CD4-positive, CD25-positive, alpha-beta regulatory T cell (primary cell): ENCODE data around the gene OR51A4. TPM values are rescaled to one million over a fixed set of nuclear protein-coding genes. Genes with fewer than 3 reads are reported as not detected.

Source experiments
- ATAC-seq, 2 donors: fragments of 150-1000 bp; cut with Tn5 transposase; one replicate each; pipeline ENCODE4 v1.10.0; 2021; ENCODE audit warnings: low read depth in 2 of 2, moderate number of reproducible peaks in 2 of 2, moderate library complexity in 1 of 2
- DNase-seq, 3 donors: peaks; one replicate each; pipeline versions ENCODE4 v3.0.0 to v3.0.0-alpha.2; 2012 to 2022; ENCODE audit warnings: mixed read lengths in 1 of 3
- H3K27ac ChIP-seq: one replicate; pipeline ENCODE4 v1.7.0; 2013; ENCODE audit warnings: mild to moderate bottlenecking, low read length; ENCODE audit not compliant: insufficient read depth, poor library complexity, severe bottlenecking
- H3K27me3 ChIP-seq: one replicate; pipeline ENCODE4 v1.7.0; 2013; ENCODE audit warnings: low read length; ENCODE audit not compliant: control insufficient read depth, insufficient read depth
- H3K36me3 ChIP-seq: one replicate; pipeline ENCODE4 v1.7.0; 2013; ENCODE audit warnings: mild to moderate bottlenecking, low read length, moderate library complexity; ENCODE audit not compliant: control insufficient read depth, insufficient read depth
- H3K4me1 ChIP-seq: 2 replicates; pipeline ENCODE4 v1.7.0; 2013; ENCODE audit warnings: mild to moderate bottlenecking, low read length; ENCODE audit not compliant: insufficient read depth, control insufficient read depth, poor library complexity, severe bottlenecking
- H3K4me3 ChIP-seq: one replicate; pipeline ENCODE4 v1.7.0; 2013; ENCODE audit warnings: low read depth, mild to moderate bottlenecking, low read length, moderate library complexity
- H3K9me3 ChIP-seq, 2 experiments: 1 replicate in 1 of 2; 2 replicates in 1 of 2; pipeline ENCODE4 v1.7.0; 2013; ENCODE audit warnings: low read length in 2 of 2, mild to moderate bottlenecking in 1 of 2, moderate library complexity in 1 of 2; ENCODE audit not compliant: control insufficient read depth in 2 of 2
- H3K27ac Mint-ChIP-seq, 3 donors: one replicate each; pipeline ENCODE4 v1.8.0; 2020 to 2022; ENCODE audit warnings: mild to moderate bottlenecking in 3 of 3, mixed read lengths in 3 of 3, moderate library complexity in 2 of 3
- H3K27me3 Mint-ChIP-seq: one replicate; pipeline ENCODE4 v1.8.0; 2022; ENCODE audit warnings: mild to moderate bottlenecking, mixed read lengths
- H3K36me3 Mint-ChIP-seq: one replicate; pipeline ENCODE4 v1.8.0; 2020; ENCODE audit warnings: mixed read lengths
- H3K4me1 Mint-ChIP-seq, 4 donors: one replicate each; pipeline ENCODE4 v1.8.0; 2020 to 2022; ENCODE audit warnings: mixed read lengths in 4 of 4, mild to moderate bottlenecking in 1 of 4
- H3K4me3 Mint-ChIP-seq, 4 donors: one replicate each; pipeline ENCODE4 v1.8.0; 2020 to 2022; ENCODE audit warnings: mild to moderate bottlenecking in 4 of 4, mixed read lengths in 4 of 4, moderate library complexity in 3 of 4
- H3K9me3 Mint-ChIP-seq, 7 donors: one replicate each; pipeline ENCODE4 v1.8.0; 2020 to 2022; ENCODE audit warnings: mixed read lengths in 7 of 7, mild to moderate bottlenecking in 3 of 7, moderate library complexity in 2 of 7
- polyA plus RNA-seq, 4 donors: library from polyadenylated mRNA; unstranded; fragments of 300-500 nt; fragmentation: Illumina TruSeq; gene quantifications; one replicate each; pipeline ENCODE4 v1.2.3, GENCODE V29; 2021
- total RNA-seq: library from RNA; stranded (reverse); gene quantifications from one replicate; pipeline ENCODE4 v1.2.3, GENCODE V29; 2022

OR51A4 gene
- total RNA-seq (not detected), polyA plus RNA-seq (not detected)

- Mint-ChIP-seq H3K27ac (no peak within 1 kb of the TSS), H3K36me3 (no peaks in the 10 kb centered on the region), H3K4me3 (no peak within 1 kb of the TSS), H3K9me3 (no peaks in the 10 kb centered on the region), H3K27me3 (no peaks in the 10 kb centered on the region), H3K4me1 (no peaks in the 10 kb centered on the region)
- Histone ChIP-seq H3K36me3 (no peaks in the 10 kb centered on the region), H3K27ac (no peak within 1 kb of the TSS), H3K27me3 (no peaks in the 10 kb centered on the region), H3K9me3 (no peaks in the 10 kb centered on the region), H3K4me1 (no peaks in the 10 kb centered on the region), H3K4me3 (no peak within 1 kb of the TSS)
- DNase-seq (no peak), ATAC-seq (no peak)
Observed at GRCh38 chr11:4947505-4947904, at the start of gene OR51A4. Gene OR51A4, minus strand, starts transcription at chr11:4947605. Its CDS starts 505 bp downstream, at chr11:4947100.

GRCh38 chr11:4994551-4994950 is 47.1 kb upstream of the OR51A4 start, which contains the start of gene OR51L1:
Gene OR51L1, plus strand, starts transcription at chr11:4994851. Its CDS starts 4,132 bp downstream, at chr11:4998983.
- H3K9me3 Mint-ChIP-seq: peaks cover 0 to 3% (median 0%) of the 10 kb centered on the region in 7 donors
- Histone ChIP-seq H3K27me3 (no peaks in the 10 kb centered on the region), H3K36me3 (no peaks in the 10 kb centered on the region), H3K4me1 (no peaks in the 10 kb centered on the region), H3K27ac (no peak within 1 kb of the TSS), H3K9me3 (no peaks in the 10 kb centered on the region), H3K4me3 (no peak within 1 kb of the TSS)
- H3K4me1 Mint-ChIP-seq: no peaks in the 10 kb centered on the region
- no peak within 1 kb of the TSS for H3K4me3 Mint-ChIP-seq
- H3K36me3 Mint-ChIP-seq: no peaks in the 10 kb centered on the region
- no peak for DNase-seq
- no peaks in the 10 kb centered on the region for H3K27me3 Mint-ChIP-seq
- H3K27ac Mint-ChIP-seq: no peak within 1 kb of the TSS
- no peak for ATAC-seq

- H3K9me3 ChIP-seq: no peaks in the 10 kb centered on the region
- H3K9me3 Mint-ChIP-seq: peaks cover 0 to 3% (median 0%) of the 10 kb centered on the region in 7 donors
- H3K4me3 ChIP-seq: no peak overlapping the region
- no peaks in the 10 kb centered on the region for H3K36me3 ChIP-seq
- DNase-seq (no peak), ATAC-seq (no peak)
- no peaks in the 10 kb centered on the region for H3K4me1 ChIP-seq
- H3K27ac Mint-ChIP-seq: no peak overlapping the region
- H3K4me3 Mint-ChIP-seq: no peak overlapping the region
- no peak overlapping the region for H3K27ac ChIP-seq
- no peaks in the 10 kb centered on the region for H3K36me3 Mint-ChIP-seq
- peaks cover 4% of the 10 kb centered on the region for H3K27me3 Mint-ChIP-seq
- no peaks in the 10 kb centered on the region for H3K4me1 Mint-ChIP-seq
- no peaks in the 10 kb centered on the region for H3K27me3 ChIP-seq
Observed at GRCh38 chr11:4991060-4991459, 43.7 kb upstream of the OR51A4 start.

GRCh38 chr11:4983841-4984240 is 36.4 kb upstream of the OR51A4 start:
- no peaks in the 10 kb centered on the region for H3K4me1 ChIP-seq
- no peaks in the 10 kb centered on the region for H3K9me3 ChIP-seq
- no peaks in the 10 kb centered on the region for H3K36me3 Mint-ChIP-seq
- H3K27ac ChIP-seq: no peak overlapping the region
- no peak overlapping the region for H3K4me3 Mint-ChIP-seq
- H3K27me3 ChIP-seq: no peaks in the 10 kb centered on the region
- H3K9me3 Mint-ChIP-seq: no peaks in the 10 kb centered on the region
- no peaks in the 10 kb centered on the region for H3K36me3 ChIP-seq
- H3K4me3 ChIP-seq: no peak overlapping the region
- H3K27me3 Mint-ChIP-seq: peaks cover 2% of the 10 kb centered on the region
- DNase-seq (no peak), ATAC-seq (no peak)
- H3K4me1 Mint-ChIP-seq: no peaks in the 10 kb centered on the region
- H3K27ac Mint-ChIP-seq: no peak overlapping the region

GRCh38 chr11:4982678-4983077 is 35.3 kb upstream of the OR51A4 start:
- Mint-ChIP-seq H3K27ac (no peak overlapping the region), H3K36me3 (no peaks in the 10 kb centered on the region), H3K4me3 (no peak overlapping the region), H3K9me3 (peaks cover 0 to 2% (median 0%) of the 10 kb centered on the region in 7 donors), H3K27me3 (no peaks in the 10 kb centered on the region), H3K4me1 (no peaks in the 10 kb centered on the region)
- H3K27ac ChIP-seq: no peak overlapping the region
- no peaks in the 10 kb centered on the region for H3K4me1 ChIP-seq
- ATAC-seq (no peak), DNase-seq (no peak)
- H3K4me3 ChIP-seq: no peak overlapping the region
- no peaks in the 10 kb centered on the region for H3K36me3 ChIP-seq
- no peaks in the 10 kb centered on the region for H3K9me3 ChIP-seq
- no peaks in the 10 kb centered on the region for H3K27me3 ChIP-seq

- no peaks in the 10 kb centered on the region for H3K27me3 Mint-ChIP-seq
Observed at GRCh38 chr11:4979036-4979435, 31.6 kb upstream of the OR51A4 start.

GRCh38 chr11:4975436-4975835 is 28.0 kb upstream of the OR51A4 start:
- no peaks in the 10 kb centered on the region for H3K9me3 ChIP-seq
- Mint-ChIP-seq H3K27ac (no peak overlapping the region), H3K36me3 (no peaks in the 10 kb centered on the region), H3K27me3 (no peaks in the 10 kb centered on the region), H3K4me1 (no peaks in the 10 kb centered on the region), H3K4me3 (no peak overlapping the region), H3K9me3 (peaks cover 0 to 4% (median 0%) of the 10 kb centered on the region in 7 donors)
- no peaks in the 10 kb centered on the region for H3K4me1 ChIP-seq
- no peak for DNase-seq
- H3K27ac ChIP-seq: no peak overlapping the region
- H3K4me3 ChIP-seq: no peak overlapping the region
- no peaks in the 10 kb centered on the region for H3K36me3 ChIP-seq
- ATAC-seq: no peak
- H3K27me3 ChIP-seq: no peaks in the 10 kb centered on the region

More at GRCh38 chr11:4979036-4979435, 31.6 kb upstream of the OR51A4 start:
- H3K9me3 Mint-ChIP-seq: peaks cover 0 to 2% (median 0%) of the 10 kb centered on the region in 7 donors
- ATAC-seq (no peak), DNase-seq (no peak)
- Histone ChIP-seq H3K27me3 (no peaks in the 10 kb centered on the region), H3K27ac (no peak overlapping the region), H3K9me3 (no peaks in the 10 kb centered on the region), H3K4me1 (no peaks in the 10 kb centered on the region), H3K4me3 (no peak overlapping the region), H3K36me3 (no peaks in the 10 kb centered on the region)
- no peaks in the 10 kb centered on the region for H3K4me1 Mint-ChIP-seq
- no peaks in the 10 kb centered on the region for H3K36me3 Mint-ChIP-seq
- no peak overlapping the region for H3K4me3 Mint-ChIP-seq
- no peak overlapping the region for H3K27ac Mint-ChIP-seq

- H3K36me3 Mint-ChIP-seq: peaks cover 3% of the 10 kb centered on the region
- H3K27ac Mint-ChIP-seq: no peak overlapping the region
Observed at GRCh38 chr11:4962816-4963215, 15.4 kb upstream of the OR51A4 start.

More at GRCh38 chr11:4962816-4963215, 15.4 kb upstream of the OR51A4 start:
- Mint-ChIP-seq H3K4me3 (no peak overlapping the region), H3K9me3 (peaks cover 0 to 9% (median 4%) of the 10 kb centered on the region in 7 donors), H3K4me1 (no peaks in the 10 kb centered on the region), H3K27me3 (no peaks in the 10 kb centered on the region)
- no peaks in the 10 kb centered on the region for H3K27me3 ChIP-seq
- H3K4me1 ChIP-seq: no peaks in the 10 kb centered on the region
- no peak overlapping the region for H3K27ac ChIP-seq
- H3K9me3 ChIP-seq: no peaks in the 10 kb centered on the region
- no peak for DNase-seq
- H3K4me3 ChIP-seq: no peak overlapping the region
- ATAC-seq: no peak
- H3K36me3 ChIP-seq: no peaks in the 10 kb centered on the region
